ENCODE data around the gene CNTD1. TPM values are rescaled to one million over a fixed set of nuclear protein-coding genes. Genes with fewer than 3 reads are reported as not detected.

CNTD1 gene
- total RNA-seq, 1 donor from 2014 or later, result not detected

- intact Hi-C loops (cut with micrococcal nuclease), result no loop called here
These were observed 4.6 kb downstream of the CNTD1 start for GRCh38 chr17:42803074-42803883.

- intact Hi-C loops (cut with micrococcal nuclease), result no loop called here
These were observed 6.3 kb downstream of the CNTD1 start for GRCh38 chr17:42804918-42805367.

DNA sequence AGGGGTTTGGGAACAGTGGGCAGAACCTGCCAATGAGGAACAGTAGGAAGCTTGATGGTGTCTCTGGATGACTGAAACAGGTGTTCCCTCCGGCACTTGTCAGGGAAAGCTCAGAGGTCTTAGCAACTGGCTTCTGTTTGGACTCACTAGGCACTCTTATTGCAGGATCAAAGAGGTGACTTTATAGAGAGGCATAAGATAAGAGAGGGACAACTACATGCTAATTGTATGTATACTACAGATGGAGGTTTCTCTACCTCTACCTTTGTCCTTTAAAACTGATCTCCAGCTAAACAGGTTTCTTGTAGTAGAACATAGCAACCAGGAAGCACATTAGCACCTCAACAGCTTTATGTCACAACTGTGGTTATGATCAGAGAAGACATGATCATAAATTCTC, 7.6 kb downstream of the CNTD1 start:
- intact Hi-C loops (cut with micrococcal nuclease), result no loop called here

GRCh38 chr17:42809250-42809649, 10.6 kb downstream of the CNTD1 start:
- intact Hi-C loops (cut with micrococcal nuclease), result no loop called here

GRCh38 chr17:42814633-42815399, 16.2 kb downstream of the CNTD1 start:
- intact Hi-C loops (cut with micrococcal nuclease), result no loop called here

DNA sequence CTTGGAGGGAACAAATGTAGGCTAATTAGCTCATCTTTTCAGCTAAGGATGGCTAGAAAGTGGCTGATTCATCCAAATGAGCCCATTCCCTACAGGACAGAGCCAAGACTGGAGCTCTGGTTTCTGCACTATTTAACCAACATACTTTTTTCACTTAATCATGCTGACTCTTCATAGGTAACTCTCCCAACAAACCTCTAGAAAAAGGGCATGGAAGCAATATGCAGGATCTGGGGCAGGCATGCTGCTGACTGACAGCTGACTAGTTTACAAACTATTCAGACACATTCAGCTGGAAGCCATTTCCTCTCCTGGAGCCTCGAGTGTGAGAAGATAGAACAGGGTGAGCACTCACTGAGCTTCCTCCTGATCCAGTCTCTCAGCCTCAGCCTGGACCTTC, 19.2 kb downstream of the CNTD1 start:
- intact Hi-C loops (cut with micrococcal nuclease), result no loop called here

DNA sequence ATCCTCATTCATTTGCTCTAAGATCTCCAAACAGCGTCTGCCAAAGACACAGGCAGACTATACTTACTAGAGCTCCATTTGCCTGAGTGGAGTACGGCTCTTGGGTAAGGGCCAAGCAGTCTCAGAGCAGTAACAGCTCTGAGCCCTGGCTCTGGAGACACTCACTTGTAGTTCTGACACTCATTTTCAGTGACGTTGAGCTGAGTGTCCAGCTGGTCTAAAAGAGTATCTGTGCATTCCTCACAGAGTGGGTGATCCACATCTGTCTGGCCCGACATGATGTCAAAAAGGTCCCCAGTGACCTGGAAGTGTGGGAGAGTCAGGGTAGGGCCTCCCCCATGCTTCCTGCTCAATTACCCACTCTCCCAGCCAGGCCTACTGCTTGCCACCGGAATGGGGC, 19.7 kb downstream of the CNTD1 start:
- intact Hi-C loops (cut with micrococcal nuclease), result no loop called here

DNA sequence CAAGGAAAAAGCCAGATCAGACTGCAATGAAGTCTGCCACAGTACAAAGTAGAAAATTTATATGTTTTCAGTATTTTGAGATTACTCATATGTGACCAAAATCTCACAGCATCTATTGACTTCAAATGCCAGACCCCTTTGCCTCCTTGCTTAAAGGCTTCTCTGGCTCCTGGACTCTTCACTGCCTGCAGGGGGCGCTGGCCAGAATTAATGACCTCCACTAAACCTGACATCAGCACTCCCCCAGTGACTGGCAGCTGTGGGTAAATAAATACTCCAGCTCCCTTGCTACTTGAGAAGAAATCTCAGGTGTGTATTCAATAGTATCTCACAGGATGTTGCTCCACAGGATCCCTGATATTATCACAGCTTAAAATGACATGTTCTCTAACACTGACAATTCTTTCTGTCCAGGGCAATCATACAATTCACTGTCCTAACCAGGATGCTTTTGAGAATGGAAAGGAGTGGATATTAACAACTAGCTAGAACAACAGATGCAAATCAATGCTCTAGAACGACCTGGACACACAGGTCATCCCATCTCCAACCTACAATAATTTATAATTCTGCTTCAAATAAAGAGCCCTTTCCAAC, 21.4 kb downstream of the CNTD1 start:
- intact Hi-C loops (cut with micrococcal nuclease), result loop anchor here (5.0 kb wide), 2 partner anchors 143 to 162 kb away; partner anchors contain the start of genes PLEKHH3, PTGES3L and RUNDC1

GRCh38 chr17:42821176-42821575, 22.5 kb downstream of the CNTD1 start:
- intact Hi-C loops (cut with micrococcal nuclease), result loop anchor here (5.0 kb wide), 2 partner anchors 144 to 161 kb away; partner anchors contain the start of genes PLEKHH3, PTGES3L and RUNDC1

DNA sequence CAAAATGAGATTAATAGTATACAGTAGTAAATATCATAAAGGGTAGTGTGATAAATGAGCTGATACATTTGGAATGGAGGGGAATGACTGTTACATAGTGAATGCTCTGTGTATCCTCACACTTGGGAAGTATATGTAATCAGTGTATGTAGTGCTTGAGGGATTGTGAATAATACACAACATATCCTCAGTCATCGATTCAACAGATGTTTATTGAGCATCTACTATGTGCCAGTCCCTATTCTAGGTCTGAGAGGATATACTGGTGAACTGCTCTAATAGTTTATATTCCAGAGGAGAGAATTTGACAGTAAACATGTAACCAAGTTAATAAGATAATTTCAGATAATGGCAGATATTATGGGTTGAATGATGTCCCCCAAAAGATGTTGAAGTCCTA, 28.8 kb downstream of the CNTD1 start:
- intact Hi-C loops (cut with micrococcal nuclease), result no loop called here

DNA sequence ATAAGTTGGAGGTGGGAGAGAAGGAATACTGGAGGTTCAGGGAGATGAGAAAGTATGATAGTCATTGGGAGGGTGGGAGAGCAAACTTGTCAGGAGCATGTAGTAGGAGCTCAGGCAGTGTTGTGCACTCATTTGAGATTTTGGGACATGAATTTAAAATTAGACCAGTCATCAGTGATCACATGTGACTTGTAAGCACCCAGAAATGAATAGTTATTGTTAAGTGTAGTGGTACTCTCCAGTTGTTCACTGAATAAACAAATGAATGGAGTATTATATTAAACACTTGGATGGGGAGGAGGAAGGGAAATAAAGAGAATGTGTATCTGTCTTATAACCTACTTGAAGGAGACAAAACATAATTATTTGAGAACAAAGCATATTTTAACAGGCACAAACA, 32.3 kb downstream of the CNTD1 start:
- intact Hi-C loops (cut with micrococcal nuclease), result loop anchor here (5.0 kb wide), 1 partner anchor 96 kb away; no protein-coding TSS in a partner anchor

DNA sequence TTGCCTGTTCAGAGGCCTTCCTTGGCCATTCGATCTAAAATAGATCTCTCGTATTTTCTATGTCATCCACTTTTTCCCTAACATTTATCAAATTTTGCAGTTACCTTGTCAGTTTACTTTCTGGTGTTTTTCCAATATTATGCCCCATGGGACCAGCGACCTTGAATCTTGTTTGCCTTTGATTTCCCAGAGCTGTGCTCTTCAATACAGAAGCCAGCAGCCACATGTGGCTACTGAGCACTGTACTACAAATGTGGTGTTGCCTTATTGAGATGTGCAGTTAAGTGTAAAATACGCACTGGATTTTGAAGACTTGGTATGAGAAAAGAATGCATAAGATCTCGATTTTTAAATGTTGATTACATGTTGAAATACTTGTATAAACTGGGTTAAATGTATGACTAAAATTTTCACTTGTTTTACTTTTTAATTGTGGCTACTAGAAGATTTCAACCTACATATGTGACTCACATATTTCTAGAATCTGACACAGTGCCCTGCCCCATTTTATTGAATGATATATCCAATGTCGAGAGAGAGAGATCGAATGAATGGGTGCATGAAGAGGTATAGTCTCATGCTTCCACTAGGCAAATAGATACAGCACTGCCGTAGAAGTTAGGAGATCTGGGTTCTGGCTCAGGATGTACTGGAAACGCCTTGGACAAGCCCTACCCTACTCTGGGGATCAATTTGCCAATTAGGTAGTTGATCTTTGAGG, 33.7 kb downstream of the CNTD1 start:
- intact Hi-C loops (cut with micrococcal nuclease), result loop anchor here (2.0 to 5.0 kb wide), 2 partner anchors 95 to 338 kb away; partner anchors contain the start of gene NBR1

GRCh38 chr17:42832934-42833766, 34.5 kb downstream of the CNTD1 start, which contains the start of gene PSME3:
TSS of gene PSME3 (plus strand) at chr17:42833397. CDS start at chr17:42833632, 235 bp downstream.
- intact Hi-C loops (cut with micrococcal nuclease), result loop anchor here (1.0 to 5.0 kb wide), 5 partner anchors 9 to 338 kb away; partner anchors contain the start of genes BECN1, NBR1, PSMC3IP and VPS25

DNA sequence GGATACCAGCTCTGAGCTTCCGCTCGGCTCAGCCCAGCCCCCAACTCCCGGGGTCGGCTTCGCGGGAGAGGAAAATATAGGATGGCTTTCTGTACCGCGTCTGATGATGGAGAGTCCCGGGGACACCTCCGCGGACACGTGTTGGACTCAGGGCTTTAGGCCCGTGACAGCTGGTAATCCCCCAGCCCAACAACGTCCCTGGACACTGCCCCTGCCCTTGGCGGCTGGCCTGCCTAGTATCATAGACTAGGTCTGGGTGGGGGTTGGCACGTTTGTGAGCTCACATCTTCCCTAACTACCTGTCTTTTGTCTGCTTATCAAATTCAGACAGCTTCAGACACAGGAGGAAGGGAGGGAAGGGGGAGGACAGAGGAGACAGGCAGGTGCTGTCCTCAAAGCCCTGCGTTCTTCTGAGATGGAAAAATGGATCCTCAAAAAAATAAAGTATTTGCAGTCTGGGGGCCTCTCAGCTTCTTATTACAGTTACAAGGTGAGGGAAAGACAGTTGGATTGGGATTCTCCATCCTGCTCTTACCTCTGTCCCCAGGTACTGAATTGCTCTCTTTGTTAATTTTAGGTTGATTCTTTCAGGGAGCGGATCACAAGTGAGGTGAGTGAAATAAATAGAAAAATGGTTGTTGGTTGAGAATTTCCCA, 35.2 kb downstream of the CNTD1 start:
- intact Hi-C loops (cut with micrococcal nuclease), result loop anchor here (1.0 to 5.0 kb wide), 5 partner anchors 10 to 337 kb away; partner anchors contain the start of genes BECN1, NBR1, PSMC3IP and VPS25

- intact Hi-C loops (cut with micrococcal nuclease), result no loop called here
These were observed 37.1 kb downstream of the CNTD1 start for GRCh38 chr17:42835732-42836131.

DNA sequence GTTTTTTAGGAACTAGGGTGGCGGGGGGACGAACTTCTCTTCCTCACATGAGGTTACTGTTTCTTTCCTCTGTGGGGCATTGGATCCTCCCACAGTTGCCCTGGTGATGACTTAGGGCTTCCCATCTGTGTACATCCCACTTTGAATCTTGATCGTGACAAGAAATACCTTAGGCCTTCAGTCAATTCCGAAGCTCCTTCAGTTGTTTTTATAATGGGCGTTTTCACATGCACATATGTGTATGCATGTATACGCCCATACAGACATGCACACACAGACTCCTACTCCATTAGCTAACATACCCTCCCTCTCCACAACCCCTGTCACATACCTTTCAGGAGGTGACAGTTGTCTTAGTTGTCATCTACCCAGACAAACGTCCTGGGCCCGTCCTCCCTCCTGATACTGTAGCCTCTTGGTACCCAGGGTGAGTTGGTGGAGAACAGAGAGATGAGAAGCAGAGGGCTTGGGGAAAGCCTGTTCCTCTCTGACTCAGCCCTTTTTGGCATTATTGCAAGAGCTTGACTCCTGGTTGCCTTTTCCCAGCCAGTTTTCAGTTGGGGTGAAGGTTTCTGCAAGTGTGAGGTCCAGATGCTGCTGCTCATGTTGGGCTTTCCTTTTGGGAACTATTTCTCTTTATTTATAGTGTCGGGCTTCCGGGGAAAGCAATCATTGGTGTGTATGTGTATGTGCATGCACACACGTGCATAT, 43.5 kb downstream of the CNTD1 start:
- intact Hi-C loops (cut with micrococcal nuclease), result no loop called here

- intact Hi-C loops (cut with micrococcal nuclease), result loop anchor here (1.0 kb wide), 1 partner anchor 155 kb away; the partner anchor contains the start of gene RPL27
These were observed 44.8 kb downstream of the CNTD1 start for GRCh38 chr17:42843358-42843934.

DNA sequence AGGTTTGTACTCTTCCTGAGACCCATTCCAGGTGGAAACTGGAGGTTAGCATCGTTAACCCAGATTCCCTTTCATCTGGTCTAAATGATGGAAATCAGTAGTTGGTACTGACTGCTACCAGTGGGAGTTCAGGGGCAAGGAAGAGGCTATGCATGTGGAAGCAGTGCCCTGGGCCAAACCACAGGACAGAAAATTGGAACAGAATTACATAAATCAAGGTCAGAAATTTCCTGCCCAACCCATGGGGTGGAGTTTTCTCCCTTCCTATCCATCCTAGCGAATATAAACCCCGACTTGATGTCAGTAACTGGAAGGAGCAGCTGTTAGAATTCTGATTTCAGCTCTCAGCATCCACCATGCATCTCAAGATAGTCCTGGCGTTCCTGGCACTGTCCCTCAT, 45.6 kb downstream of the CNTD1 start, which contains the start of gene AOC2:
Gene AOC2, plus strand, starts transcription at position 310 of the 400 bp plus-strand sequence. Its CDS starts 47 bp downstream, at position 357.
- intact Hi-C loops (cut with micrococcal nuclease), result no loop called here
